Neural progenitor cell (in vitro differentiated cells): ENCODE data around the gene FUBP1.

Source experiments
- EZH2phosphoT487 ChIP-seq: fragments of 200-600 bp; sonication (generic); IDR thresholded peaks from 2 replicates; pipeline ENCODE4 v1.6.1; 2017; ENCODE audit warnings: antibody characterized with exemption
- TF ChIP-seq, protein P1 (sequence below): fragments of 200-600 bp; sonication (generic); IDR thresholded peaks from 2 replicates; pipeline ENCODE4 v1.5.1; 2017; ENCODE audit warnings: antibody characterized with exemption, mild to moderate bottlenecking

DNA sequence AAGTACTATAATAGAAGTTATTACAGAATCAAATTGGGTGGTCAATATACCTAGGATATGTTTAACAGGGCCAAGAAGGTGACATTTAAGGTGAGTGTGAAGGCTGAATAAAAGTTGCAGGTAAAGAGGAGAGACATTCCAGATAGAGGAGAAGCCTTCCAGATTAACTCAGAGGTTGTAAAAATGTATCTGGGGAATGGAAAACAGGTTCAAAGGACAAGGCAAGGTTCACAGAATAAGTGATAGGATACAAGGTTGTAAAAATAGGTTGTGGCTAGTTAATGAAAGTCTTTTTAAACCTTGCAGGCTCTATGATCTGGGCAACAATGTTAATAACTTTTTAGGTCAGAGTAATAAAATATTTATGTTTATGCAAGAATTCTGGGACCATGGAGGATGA lies 40.2 kb downstream of the FUBP1 start:
- TF ChIP-seq EZH2phosphoT487: no peak
- TF ChIP-seq, protein P1, sequence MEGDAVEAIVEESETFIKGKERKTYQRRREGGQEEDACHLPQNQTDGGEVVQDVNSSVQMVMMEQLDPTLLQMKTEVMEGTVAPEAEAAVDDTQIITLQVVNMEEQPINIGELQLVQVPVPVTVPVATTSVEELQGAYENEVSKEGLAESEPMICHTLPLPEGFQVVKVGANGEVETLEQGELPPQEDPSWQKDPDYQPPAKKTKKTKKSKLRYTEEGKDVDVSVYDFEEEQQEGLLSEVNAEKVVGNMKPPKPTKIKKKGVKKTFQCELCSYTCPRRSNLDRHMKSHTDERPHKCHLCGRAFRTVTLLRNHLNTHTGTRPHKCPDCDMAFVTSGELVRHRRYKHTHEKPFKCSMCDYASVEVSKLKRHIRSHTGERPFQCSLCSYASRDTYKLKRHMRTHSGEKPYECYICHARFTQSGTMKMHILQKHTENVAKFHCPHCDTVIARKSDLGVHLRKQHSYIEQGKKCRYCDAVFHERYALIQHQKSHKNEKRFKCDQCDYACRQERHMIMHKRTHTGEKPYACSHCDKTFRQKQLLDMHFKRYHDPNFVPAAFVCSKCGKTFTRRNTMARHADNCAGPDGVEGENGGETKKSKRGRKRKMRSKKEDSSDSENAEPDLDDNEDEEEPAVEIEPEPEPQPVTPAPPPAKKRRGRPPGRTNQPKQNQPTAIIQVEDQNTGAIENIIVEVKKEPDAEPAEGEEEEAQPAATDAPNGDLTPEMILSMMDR: no peak
